GM21367 (cell line): ENCODE results near the gene AFP.

ENCODE experiments used
- ATAC-seq: cut with Tn5 transposase; IDR thresholded peaks from one replicate; pipeline ENCODE4 v1.9.1; 2021; ENCODE audit not compliant: unreplicated experiment

Gene AFP

GRCh38 chr4:73413294-73413755 lies 22.7 kb upstream of the AFP start:
- no peak for ATAC-seq

GRCh38 chr4:73414936-73415271 lies 21.1 kb upstream of the AFP start:
- ATAC-seq, result no peak

- ATAC-seq, result no peak
Observed at GRCh38 chr4:73415807-73416238, 20.2 kb upstream of the AFP start.

- no peak for ATAC-seq
Observed at GRCh38 chr4:73416423-73417087, 19.5 kb upstream of the AFP start.

GRCh38 chr4:73417342-73417741 lies 18.7 kb upstream of the AFP start:
- ATAC-seq, result no peak

GRCh38 chr4:73417973-73418372 lies 18.0 kb upstream of the AFP start:
- ATAC-seq, result no peak

- ATAC-seq, result no peak
Observed at GRCh38 chr4:73418677-73419076, 17.3 kb upstream of the AFP start.

- no peak for ATAC-seq
Observed at GRCh38 chr4:73419106-73420038, 16.6 kb upstream of the AFP start.

GRCh38 chr4:73420615-73421014 lies 15.4 kb upstream of the AFP start:
- no peak for ATAC-seq

GRCh38 chr4:73421708-73422457 lies 14.1 kb upstream of the AFP start:
- ATAC-seq, result no peak

GRCh38 chr4:73422458-73422752 lies 13.6 kb upstream of the AFP start:
- no peak for ATAC-seq

GRCh38 chr4:73423184-73423583 lies 12.8 kb upstream of the AFP start:
- no peak for ATAC-seq

GRCh38 chr4:73426666-73427065 lies 9.4 kb upstream of the AFP start:
- ATAC-seq, result no peak

GRCh38 chr4:73429118-73429517 lies 6.9 kb upstream of the AFP start:
- no peak for ATAC-seq

- ATAC-seq, result no peak
Observed at GRCh38 chr4:73429826-73430587, 6.0 kb upstream of the AFP start.

- ATAC-seq, result no peak
Observed at GRCh38 chr4:73431813-73432168, 4.2 kb upstream of the AFP start.

- no peak for ATAC-seq
Observed at GRCh38 chr4:73432169-73433000, 3.6 kb upstream of the AFP start.

- no peak for ATAC-seq
Observed at GRCh38 chr4:73433140-73433539, 2.9 kb upstream of the AFP start.

GRCh38 chr4:73434311-73434710 lies 1.7 kb upstream of the AFP start:
- ATAC-seq, result peak; percentile 73
